GM20431 (cell line): ENCODE results near the gene MDH1B.
"Not testable (repeated sequence)": the region's sequence is repeated elsewhere in the genome, so short reads cannot be mapped to it uniquely, and the experiment has no call there.

Experiments used
- in situ Hi-C: fragments of 300-500 bp; cut with MseI, MboI; formaldehyde crosslinking; loops from one replicate; pipeline ENCODE4 v1.15.0; 2020; ENCODE audit warnings: low sequenced_read_pairs; ENCODE audit not compliant: unreplicated experiment

Gene MDH1B

DNA sequence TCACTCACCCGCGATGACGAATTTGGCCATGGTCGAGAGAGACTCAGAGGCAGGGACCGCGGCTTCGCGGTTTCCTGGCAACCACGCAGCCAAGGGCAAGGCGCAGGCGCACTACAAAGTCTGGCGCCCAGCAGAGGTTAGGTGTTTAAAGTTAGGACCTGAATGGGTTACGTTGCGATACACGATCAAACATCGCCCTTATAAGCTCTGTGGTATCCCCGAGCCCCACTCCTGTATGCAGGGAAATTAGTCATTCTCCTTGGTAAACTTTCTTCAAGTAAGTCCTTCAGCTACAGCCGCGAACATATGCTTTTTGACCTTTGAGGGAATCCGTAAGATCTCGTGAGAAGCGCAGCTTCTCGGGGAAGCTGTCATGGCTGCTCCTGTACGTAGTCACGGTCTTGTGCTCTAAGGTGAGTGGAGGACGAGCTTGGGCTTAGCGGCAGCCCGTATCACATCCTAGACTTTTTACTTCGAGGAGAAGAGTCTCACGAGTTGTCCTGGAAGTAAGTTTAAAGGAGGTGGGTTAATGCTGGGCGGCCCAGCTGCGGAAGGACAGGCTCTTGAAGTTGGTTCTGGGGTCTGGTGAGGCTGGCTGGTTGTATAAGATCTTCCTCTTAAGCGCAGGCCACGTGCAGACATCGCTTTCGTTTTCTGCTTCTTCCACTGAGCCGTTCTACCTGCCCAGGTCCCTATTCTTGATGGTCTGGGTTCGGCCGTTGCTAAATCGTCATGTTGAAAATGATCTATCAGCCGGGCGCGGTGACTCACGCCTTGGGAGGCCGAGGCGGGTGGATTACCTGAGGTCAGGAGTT lies at the start of gene MDH1B, which contains the start of gene FASTKD2:
Gene MDH1B (minus strand): TSS at position 87 of the 815 bp plus-strand sequence. CDS start 57 bp downstream, at position 30.
Gene FASTKD2 (plus strand): TSS at position 365 of the 815 bp plus-strand sequence. CDS start 1,088 bp downstream, outside the sequence.
- in situ Hi-C loops, result no loop called here

DNA sequence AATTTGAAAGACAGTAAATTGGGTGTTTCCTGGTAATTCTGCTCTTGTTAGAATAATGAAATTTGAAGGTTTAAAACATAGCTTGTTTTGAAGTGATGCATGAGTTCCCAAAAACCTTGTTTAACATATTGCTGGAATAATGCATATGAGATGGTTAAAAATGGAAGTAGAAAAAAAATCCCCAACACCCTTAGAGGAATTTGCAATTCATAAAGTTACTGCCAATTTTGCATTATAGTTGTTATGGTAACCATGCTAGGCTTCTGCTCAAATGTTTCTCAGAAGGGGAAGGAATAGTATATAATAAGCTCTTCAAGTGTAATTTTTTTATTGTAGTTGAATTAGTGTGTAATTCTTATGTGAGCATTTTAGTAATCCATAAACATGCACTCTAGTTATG lies 49.4 kb upstream of the MDH1B start:
- in situ Hi-C loops, result no loop called here

DNA sequence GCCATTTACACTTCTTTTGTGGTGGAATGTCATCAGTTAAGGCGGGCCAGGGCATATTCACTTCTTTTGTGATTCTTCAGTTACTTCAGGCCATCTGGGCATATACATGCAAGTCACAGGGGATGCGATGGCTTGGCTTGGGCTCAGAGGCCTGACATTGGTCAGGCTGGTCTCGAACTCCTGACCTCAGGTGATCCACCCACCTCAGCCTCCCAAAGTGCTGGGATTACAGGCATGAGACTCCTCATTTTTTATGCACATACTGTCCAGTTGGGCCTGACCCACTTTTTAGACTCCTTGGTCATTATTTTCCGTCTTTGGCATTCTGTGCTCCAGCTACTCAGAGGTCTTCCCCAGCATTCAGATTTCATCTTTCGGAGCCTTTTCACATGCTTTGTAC lies 47.3 kb upstream of the MDH1B start:
- in situ Hi-C loops, result not testable (repeated sequence)

DNA sequence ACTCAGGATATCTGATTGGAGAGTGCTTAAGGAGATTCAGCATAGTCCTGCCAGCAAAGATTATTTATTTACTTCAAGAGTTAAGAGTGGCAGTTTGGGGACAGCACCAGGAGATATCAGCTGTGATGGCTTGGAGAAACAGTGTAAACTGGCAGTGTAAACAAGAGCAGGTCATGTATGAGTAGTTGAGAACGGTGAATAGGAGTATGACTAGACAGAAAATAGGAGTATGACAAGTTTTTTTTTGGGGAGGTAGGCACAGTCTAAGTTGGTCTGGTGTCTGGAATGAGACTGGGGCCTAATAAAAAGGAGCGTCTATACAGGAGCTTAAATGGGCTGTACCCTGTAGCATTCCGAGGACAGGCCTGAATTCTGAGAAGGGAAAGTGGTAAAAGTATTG lies 42.5 kb upstream of the MDH1B start:
- in situ Hi-C loops, result loop anchor here (10.0 kb wide), 1 partner anchor 667 kb away; no protein-coding TSS in a partner anchor

DNA sequence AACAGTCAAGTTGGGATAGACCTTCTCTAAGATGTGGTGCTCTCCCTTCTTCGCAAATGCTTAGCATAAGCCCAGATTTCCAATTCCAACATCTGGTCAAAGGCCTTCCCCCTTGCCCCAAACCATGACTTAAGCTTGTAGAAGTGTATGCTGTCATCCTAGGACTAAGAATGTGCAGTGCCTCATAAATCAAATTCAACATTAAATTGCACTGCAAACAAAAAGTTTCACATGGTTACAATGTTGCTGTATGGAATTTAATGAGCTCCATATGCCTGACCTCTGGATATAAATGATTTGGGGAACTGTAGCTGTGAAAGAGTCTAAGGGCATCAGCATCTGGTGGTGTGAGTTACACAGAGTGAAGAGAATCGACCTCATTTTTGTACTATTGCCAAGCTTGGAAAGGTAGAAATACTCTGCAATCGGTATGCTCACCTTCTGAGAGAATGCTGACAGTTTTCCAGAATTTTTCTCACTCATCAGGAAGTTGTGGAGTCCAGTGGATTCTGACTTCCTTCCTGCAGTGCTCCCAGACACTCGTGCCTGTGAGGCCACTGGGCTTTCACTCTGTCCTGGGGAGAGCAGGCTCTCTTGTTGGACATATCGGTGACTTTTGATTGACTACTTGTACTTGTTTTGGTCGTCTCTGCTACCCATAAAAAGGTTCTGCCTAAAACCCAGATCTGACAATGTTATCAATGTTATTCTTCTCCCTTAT lies 40.9 kb upstream of the MDH1B start:
- in situ Hi-C loops, result loop anchor here (10.0 kb wide), 1 partner anchor 669 kb away; no protein-coding TSS in a partner anchor

DNA sequence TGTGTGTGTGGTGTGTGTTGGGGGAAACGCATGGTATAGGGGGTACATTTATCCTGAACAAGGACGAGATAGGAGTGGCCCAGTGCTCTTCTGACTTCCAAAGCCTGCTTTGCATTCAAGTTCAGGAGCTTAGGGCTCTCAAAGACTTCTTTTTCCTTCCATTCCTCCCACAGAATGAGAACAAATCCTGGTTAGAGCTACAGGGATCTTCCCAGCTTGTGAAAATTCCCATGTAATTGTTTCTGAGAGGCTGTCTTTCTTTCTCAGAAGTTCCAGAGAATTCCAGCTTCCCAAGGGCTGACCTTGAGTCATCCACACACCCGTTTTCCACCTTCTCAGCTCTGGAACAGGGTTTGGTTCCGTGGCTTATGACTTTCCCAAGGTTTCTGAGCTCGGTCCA lies 39.2 kb upstream of the MDH1B start:
- in situ Hi-C loops, result loop anchor here (10.0 kb wide), 1 partner anchor 670 kb away; no protein-coding TSS in a partner anchor

DNA sequence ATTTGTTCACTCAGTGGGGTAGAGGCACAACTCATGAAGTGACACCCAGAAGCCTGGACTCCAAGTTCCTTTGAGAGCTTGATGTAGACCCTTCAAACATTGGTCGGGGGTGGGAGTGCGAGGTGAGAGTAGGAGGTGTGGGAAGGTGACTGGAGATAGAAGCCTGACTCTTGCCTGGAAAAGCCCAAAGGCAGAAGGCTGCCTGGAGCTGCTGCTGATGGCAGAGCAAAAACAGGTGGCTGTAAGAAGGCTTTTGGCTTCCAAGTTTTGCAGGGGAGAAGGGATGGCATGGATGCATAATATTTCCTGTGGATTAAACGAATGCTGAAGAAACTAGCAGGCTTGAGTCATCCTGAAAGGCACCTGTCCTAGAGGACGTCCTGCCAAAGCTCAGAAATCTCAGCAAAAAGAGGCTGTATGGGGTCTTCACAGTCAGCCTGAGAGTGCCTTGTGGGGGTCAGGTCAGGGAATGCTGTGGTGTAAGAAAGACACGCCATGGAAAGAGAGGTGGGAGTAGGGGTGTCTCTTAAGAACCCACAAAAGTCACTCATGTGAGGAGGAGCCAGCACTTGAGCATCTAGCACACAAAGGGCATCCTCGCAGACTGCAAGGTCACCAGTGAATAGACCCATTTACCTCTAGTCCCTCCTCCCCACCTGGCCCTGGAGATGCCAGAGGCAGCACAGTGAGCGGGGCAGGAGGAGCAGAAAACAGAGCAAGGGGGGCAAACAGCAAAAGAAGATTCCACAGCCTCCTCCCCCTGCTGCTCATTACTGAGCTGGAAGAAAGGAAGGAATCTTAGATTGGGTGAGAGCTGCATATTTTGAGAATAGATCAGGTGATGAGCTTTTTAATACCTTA lies 37.8 kb upstream of the MDH1B start:
- in situ Hi-C loops, result loop anchor here (10.0 kb wide), 1 partner anchor 672 kb away; no protein-coding TSS in a partner anchor

DNA sequence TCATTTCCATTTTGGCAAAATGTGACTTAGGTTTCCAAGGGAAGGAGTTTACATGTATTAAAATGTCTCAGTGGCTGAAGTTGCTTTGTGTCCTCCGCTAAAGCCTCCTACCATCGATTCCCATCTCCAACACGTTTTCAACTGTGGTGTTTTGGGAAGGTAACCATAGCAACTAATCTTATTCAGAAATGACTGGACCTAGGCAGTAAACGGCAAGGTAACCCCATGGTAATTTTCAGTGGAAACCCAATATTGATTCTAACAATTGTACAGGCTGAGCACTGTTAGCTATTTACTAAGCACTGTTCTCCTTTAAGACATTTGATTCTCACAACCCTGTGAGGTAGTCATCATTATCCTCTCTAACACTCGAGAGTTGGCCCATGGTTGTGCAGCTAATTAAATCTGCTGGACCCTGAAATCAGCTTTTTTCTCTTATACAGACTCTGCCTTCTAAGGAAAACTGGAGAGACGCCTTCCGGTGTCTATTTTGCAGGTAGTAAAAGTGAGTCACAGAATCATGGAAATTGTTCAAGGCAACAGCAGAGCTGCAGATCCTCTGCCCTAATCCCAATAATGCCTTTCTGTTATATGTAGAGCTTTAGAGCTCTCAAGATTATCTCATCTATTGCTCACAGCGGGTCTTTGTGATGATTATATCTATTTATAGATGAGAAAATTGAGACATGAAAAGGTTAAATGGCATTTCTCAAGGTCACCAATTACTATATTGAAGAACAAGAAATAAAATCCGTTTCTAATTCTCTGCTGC lies 36.5 kb upstream of the MDH1B start:
- in situ Hi-C loops, result loop anchor here (10.0 kb wide), 1 partner anchor 673 kb away; no protein-coding TSS in a partner anchor

DNA sequence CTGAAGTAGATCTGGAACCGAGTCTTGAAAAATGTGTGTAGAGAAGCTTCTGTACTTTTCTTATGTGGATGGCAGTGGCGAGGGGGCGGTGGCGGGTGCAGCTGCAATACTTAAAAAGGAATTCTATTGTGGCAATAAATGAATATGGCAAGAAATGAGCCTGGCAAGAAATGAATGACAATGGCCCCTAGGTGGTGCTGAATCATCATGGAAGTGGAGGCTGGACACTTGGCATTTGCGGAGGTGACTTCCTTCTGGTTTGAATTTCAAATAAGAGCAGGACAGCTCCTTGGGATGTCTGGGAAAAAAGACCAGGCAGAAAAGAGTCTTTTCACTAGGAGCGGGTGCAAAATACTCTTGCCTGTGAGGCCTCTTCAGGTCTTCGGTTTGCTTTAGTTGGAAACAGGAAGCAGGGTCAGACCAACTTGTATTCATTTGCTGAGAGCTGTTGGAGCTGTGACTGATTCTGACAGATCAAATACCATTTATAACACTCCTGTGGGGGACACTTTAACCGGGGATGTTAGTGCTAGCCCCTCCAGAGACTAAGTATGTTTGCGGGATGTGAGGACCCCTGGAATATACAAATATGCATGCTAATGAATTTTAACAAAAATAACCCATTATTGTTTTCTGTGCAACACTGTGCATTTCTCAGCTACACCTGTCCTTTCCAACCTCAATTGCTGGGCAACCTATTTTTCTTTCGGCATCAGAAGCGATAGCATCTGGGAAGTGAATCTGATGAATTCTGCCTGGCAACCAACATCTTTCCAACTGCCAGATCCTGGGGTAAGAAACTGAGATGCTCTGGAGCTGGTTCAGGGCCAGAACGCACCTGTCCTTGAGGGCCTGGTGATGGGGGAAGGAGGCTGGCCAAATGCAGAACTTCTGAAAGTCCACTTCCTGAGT lies 35.6 kb upstream of the MDH1B start:
- in situ Hi-C loops, result loop anchor here (10.0 kb wide), 1 partner anchor 674 kb away; no protein-coding TSS in a partner anchor

DNA sequence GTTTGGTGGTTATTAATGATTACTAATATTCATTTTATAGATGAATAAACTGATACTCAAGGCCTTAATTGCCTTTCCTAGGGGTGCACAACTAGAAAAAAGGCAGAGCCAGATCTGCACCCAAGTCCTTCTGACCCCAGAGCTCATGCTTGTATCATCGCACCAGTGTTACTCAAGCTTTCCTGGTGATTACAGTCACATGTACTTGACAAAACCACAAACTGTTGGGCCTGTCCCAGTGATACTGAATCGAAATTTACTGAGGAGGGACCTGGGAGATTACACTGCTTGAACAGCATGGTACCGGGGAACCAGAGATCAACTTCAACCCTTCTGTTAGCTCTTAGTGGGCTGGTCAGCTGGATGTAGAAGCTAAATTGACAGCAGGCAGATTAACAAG lies 34.0 kb upstream of the MDH1B start:
- in situ Hi-C loops, result loop anchor here (25.0 kb wide), 1 partner anchor 112 kb away; no protein-coding TSS in a partner anchor

DNA sequence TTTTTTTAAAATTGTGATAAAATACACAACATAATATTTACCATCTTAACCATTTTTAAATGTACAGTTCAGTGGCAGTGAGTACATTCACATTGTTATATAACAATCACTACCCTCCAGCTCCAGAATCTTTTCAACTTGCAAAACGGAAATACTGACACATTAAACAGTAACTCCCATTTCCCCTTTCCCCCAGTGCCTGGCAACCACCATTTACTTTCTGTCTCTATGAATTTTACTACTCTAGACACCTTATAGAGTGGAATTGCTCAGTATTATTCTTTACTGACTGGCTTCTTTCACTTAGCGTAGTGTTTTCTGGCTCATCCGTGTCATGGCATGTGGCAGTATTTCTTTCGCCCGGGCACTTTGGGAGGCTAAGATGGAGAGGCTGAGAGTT lies 32.9 kb upstream of the MDH1B start:
- in situ Hi-C loops, result loop anchor here (25.0 kb wide), 1 partner anchor 111 kb away; no protein-coding TSS in a partner anchor

DNA sequence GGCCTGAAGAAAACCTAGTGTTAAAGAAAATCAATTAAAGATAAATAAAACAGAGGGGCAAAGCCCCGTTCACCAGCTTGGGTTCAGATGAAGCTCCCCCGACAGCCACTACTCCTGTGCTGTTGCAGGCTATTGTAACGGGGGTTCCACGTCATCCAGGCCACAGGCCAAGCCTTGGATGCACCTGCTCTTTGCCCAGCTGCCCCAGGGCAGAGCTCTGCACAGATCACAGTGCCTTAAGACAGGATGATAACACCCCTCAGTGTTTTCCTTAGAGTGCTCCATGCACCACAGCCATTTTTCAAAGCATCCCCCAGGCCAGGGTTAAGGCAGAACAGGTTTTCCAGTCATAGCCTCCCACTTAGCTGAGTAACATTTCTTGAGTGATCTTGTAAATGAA lies 32.2 kb upstream of the MDH1B start:
- in situ Hi-C loops, result loop anchor here (25.0 kb wide), 1 partner anchor 110 kb away; no protein-coding TSS in a partner anchor

DNA sequence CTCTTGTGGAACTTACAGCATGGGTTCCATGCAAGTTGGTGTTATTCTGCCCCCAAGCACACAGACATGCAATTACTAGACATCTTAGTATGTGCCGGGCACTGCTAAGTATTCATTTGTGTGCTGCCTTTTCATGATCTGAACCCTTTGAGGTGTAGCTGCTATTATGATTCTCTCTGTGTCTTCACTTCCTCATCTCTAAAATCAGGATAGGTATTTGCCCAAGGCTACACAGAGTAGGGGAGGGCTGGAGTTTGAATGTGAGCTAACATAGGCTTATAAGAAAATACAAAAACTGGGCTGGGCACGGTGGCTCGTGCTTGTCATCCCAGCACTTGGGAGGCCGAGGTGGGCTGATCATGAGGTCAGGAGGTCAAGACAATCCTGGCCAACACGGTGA lies 27.5 kb upstream of the MDH1B start:
- in situ Hi-C loops, result loop anchor here (25.0 kb wide), 1 partner anchor 105 kb away; no protein-coding TSS in a partner anchor

DNA sequence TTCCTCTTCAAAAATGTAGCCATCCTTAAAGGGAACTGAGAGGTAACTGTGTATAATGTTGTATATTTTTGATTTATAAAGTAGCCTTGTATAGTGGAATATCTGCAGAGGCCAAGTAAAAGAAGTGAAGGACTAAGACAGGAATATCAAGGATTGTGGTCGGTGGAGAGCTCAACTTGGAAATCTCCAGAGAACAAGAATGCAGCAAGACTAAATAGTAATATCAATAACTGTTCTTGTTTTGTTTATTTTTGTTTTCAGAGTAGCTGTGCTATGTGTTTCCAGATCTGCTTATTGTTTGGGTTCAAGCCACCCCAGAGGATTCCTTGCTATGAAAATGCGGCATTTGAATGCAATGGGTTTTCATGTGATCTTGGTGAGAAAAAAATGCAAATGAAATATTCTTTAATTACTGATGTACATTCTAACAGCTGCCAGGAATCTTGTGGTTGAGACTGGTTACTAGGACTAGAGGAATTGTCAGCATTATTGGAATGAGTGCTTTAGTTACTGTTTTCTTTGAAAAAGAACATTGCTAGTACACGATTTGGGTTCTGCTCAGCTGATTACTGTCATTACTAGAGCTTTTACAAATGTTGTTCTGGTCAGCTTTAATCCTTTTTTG lies 25.3 kb upstream of the MDH1B start:
- in situ Hi-C loops, result loop anchor here (25.0 kb wide), 1 partner anchor 103 kb away; no protein-coding TSS in a partner anchor

DNA sequence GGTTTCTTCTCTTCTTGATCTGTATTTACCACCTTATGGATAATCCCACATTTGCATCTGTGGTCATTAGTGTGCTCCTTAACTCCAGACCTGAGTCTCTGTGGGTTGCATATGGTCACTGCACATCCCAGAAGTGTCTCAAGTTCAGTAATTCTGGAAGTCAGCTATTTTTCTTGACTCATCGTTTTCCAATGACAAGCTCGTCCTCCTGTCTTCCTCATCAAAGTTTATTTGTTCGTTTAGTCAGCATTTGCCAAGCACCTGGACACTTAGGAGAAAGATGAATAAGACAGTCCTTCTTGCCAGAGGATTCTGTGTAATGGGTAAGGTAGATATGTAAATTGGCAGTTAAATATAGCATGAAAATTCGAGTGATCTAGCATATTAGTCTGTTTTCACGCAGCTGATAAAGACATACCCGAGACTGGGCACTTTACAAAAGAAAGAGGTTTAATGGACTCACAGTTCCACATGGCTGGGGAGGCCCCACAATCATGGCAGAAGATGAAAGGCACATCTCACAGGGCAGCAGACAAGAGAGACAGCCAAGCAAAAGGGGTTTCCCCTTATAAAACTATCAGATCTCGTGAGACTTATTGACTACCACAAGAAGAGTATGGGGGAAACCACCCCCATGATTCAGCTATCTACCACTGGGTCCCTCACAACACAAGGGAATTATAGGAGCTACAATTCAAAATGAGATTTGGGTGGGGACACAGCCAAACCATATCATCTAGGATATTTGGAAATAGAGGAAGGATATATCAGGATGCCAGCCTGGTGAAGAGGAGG lies 19.6 kb upstream of the MDH1B start:
- in situ Hi-C loops, result loop anchor here (25.0 kb wide), 1 partner anchor 97 kb away; no protein-coding TSS in a partner anchor

DNA sequence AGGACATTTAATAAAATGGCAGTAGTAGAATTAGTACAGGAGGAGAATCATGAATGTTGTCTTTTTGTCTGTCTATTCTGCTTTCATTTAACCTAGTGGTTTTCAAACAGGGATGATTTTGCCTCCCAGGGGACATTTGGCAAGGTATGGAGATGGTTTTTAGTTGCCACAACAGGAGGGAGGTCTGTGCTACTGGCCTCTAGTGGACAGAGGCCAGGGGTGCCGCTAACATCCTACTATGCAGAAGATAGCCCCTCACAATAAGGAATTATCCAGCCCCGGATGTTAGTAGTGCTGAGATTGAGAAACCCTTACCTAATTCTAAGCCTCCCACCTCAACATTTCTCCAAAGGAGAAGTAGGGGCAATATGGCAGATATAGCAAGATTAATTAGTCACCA lies 18.6 kb upstream of the MDH1B start:
- in situ Hi-C loops, result loop anchor here (25.0 kb wide), 1 partner anchor 96 kb away; no protein-coding TSS in a partner anchor
